B cell (primary cell): ENCODE data around the gene DNAJC8. TPM values are rescaled to one million over a fixed set of nuclear protein-coding genes. Genes with fewer than 3 reads are reported as not detected.

Experiments used
- ATAC-seq: fragments of 200-7000 bp; cut with Tn5 transposase; one replicate; pipeline ENCODE4 v1.10.0; 2021; ENCODE audit warnings: low read depth, mild to moderate bottlenecking, moderate number of reproducible peaks, moderate library complexity
- CTCF ChIA-PET: fragments of 350-600 bp; sonication (Branson Sonifier 250); formaldehyde crosslinking; loops from one replicate; lab custom pipeline; 2021; ENCODE audit warnings: antibody characterized with exemption, inconsistent platforms; lab: Charles Lee
- POLR2A ChIA-PET: fragments of 350-600 bp; sonication (Branson Sonifier 250); formaldehyde crosslinking; loops from one replicate; lab custom pipeline; 2021; ENCODE audit warnings: antibody characterized with exemption; lab: Charles Lee
- DNase-seq: peaks from one replicate; pipeline ENCODE4 v3.0.0; 2013
- H2AFZ ChIP-seq: 2 replicates; pipeline ENCODE4 v1.6.1; 2012; ENCODE audit warnings: mild to moderate bottlenecking, low read depth, low read length; ENCODE audit not compliant: insufficient read depth, poor library complexity, severe bottlenecking
- H3K27ac ChIP-seq, 2 donors: 1 replicate in 1 of 2; 2 replicates in 1 of 2; pipeline ENCODE4 v1.5.1; 2012 to 2013; ENCODE audit warnings: low read length in 2 of 2, mild to moderate bottlenecking in 2 of 2, moderate library complexity in 1 of 2
- H3K27me3 ChIP-seq, 4 experiments: fragments of 200-600 bp in 1 of 4; sonication (generic) in 1 of 4; replicated peaks in 1 of 4; 1 replicate in 2 of 4; 2 replicates in 2 of 4; pipeline versions ENCODE4 v1.6.1 to v1.7.0; 2013 to 2016; ENCODE audit warnings: low read length in 3 of 4, mild to moderate bottlenecking in 2 of 4, mixed read lengths in 1 of 4, moderate library complexity in 1 of 4; ENCODE audit not compliant: insufficient read depth in 4 of 4, control insufficient read depth in 3 of 4; ENCODE audit errors: control extremely low read depth in 1 of 4
- H3K36me3 ChIP-seq, 2 experiments: replicated peaks in 1 of 2; 1 replicate in 1 of 2; 2 replicates in 1 of 2; pipeline versions ENCODE4 v1.6.1 to v1.7.1; 2013; ENCODE audit warnings: low read length in 1 of 2; ENCODE audit not compliant: insufficient read depth in 2 of 2, control insufficient read depth in 1 of 2; ENCODE audit errors: control extremely low read depth in 1 of 2, extremely low read depth in 1 of 2
- H3K4me1 ChIP-seq, 2 donors: fragments of 200-600 bp in 1 of 2; sonication (generic) in 1 of 2; 1 replicate in 1 of 2; 2 replicates in 1 of 2; pipeline versions ENCODE4 v1.5.1 to v1.6.1; 2013 to 2017; ENCODE audit warnings: low read length in 2 of 2; ENCODE audit not compliant: control insufficient read depth in 2 of 2, insufficient read depth in 2 of 2
- H3K4me2 ChIP-seq: replicated peaks from 2 replicates; pipeline ENCODE3; 2012; ENCODE audit warnings: mild to moderate bottlenecking, low read depth, low read length; ENCODE audit not compliant: poor library complexity, severe bottlenecking
- H3K4me3 ChIP-seq, 5 experiments: fragments of 200-600 bp in 1 of 5; sonication (generic) in 1 of 5; 1 replicate in 3 of 5; 2 replicates in 2 of 5; pipeline versions ENCODE4 v1.5.1 to v1.7.0; 2011 to 2016; ENCODE audit warnings: low read length in 4 of 5, mild to moderate bottlenecking in 4 of 5, low read depth in 2 of 5, control low read depth in 1 of 5, moderate library complexity in 1 of 5; ENCODE audit not compliant: insufficient read depth in 1 of 5; ENCODE audit errors: control extremely low read depth in 1 of 5, extremely low read depth in 1 of 5
- H3K79me2 ChIP-seq: fragments of 200-600 bp; sonication (generic); one replicate; pipeline ENCODE4 v1.6.0; 2016; ENCODE audit warnings: low read length; ENCODE audit not compliant: control insufficient read depth, insufficient read depth
- H3K9ac ChIP-seq: fragments of 200-600 bp; sonication (generic); 2 replicates; pipeline ENCODE4 v1.6.1; 2017; ENCODE audit warnings: mild to moderate bottlenecking, low read length, moderate library complexity
- H3K9me3 ChIP-seq, 3 donors: one replicate each; pipeline versions ENCODE4 v1.6.1 to v1.7.1; 2013; ENCODE audit warnings: low read length in 2 of 3; ENCODE audit not compliant: control insufficient read depth in 2 of 3, insufficient read depth in 1 of 3; ENCODE audit errors: control extremely low read depth in 1 of 3
- H4K20me1 ChIP-seq: 2 replicates; pipeline ENCODE4 v1.6.0; 2012; ENCODE audit warnings: mild to moderate bottlenecking, low read length; ENCODE audit not compliant: insufficient read depth, control insufficient read depth, poor library complexity, severe bottlenecking
- H3K27ac Mint-ChIP-seq: one replicate; pipeline ENCODE4 v1.8.0; 2021; ENCODE audit warnings: mixed read lengths
- H3K27me3 Mint-ChIP-seq: one replicate; pipeline ENCODE4 v1.8.0; 2021; ENCODE audit warnings: mixed read lengths
- H3K4me1 Mint-ChIP-seq: one replicate; pipeline ENCODE4 v1.8.0; 2021; ENCODE audit warnings: mixed read lengths
- H3K4me3 Mint-ChIP-seq: one replicate; pipeline ENCODE4 v1.8.0; 2021; ENCODE audit warnings: mixed read lengths
- H3K9me3 Mint-ChIP-seq: one replicate; pipeline ENCODE4 v1.8.0; 2022; ENCODE audit warnings: mixed read lengths; ENCODE audit not compliant: insufficient read depth
- CTCF ChIP-seq: fragments of 200-600 bp; IDR thresholded peaks from one replicate; pipeline ENCODE4 v1.8.0; 2022; ENCODE audit warnings: antibody characterized with exemption, mild to moderate bottlenecking
- EZH2 ChIP-seq: IDR thresholded peaks from 2 replicates; pipeline ENCODE4 v1.6.1; 2012; ENCODE audit warnings: borderline replicate concordance, low read depth, mild to moderate bottlenecking, moderate library complexity, low read length; ENCODE audit not compliant: insufficient read depth, poor library complexity, severe bottlenecking
- WGBS: methylation state at CpG from one replicate; pipeline ENCODE4 v1.1.5; 2013; ENCODE audit warnings: missing lambda C conversion rate; ENCODE audit not compliant: insufficient coverage; 5-methylcytosine and 5-hydroxymethylcytosine counted together
- intact Hi-C: fragments of 100-400 bp; cut with micrococcal nuclease; formaldehyde crosslinking; loops from one replicate; pipeline ENCODE4 v1.10.0; 2022
- polyA plus RNA-seq: library from polyadenylated mRNA; depleted of rRNA; stranded (reverse); fragments of >200 nt; gene quantifications from 2 replicates; pipeline ENCODE4 v1.2.3, GENCODE V29; 2012
- total RNA-seq, 2 donors: library from RNA; stranded (reverse); fragments of 120-200 nt in 1 of 2; gene quantifications; 1 replicate in 1 of 2; 2 replicates in 1 of 2; pipeline versions ENCODE4 v1.2.3 to v1.2.4, GENCODE V29; 2013 to 2022

The DNAJC8 gene
- total and polyA plus RNA-seq, 2 donors (not counting 1 experiment from before 2014, with no cell fraction given), result 26.3 to 74.6 TPM

- no peaks in the 10 kb centered on the region for H3K27me3 Mint-ChIP-seq
- peaks cover 6% of the 10 kb centered on the region for H3K4me1 Mint-ChIP-seq
- no peak overlapping the region for H2AFZ ChIP-seq
- no peaks in the 10 kb centered on the region for H3K27me3 ChIP-seq
- ChIA-PET CTCF (interaction anchor here (0.6 to 13.6 kb wide), 3 partner anchors 109 to 145 kb away, joined by 5 to 357 read pairs (median 8); partner anchors contain the start of gene EYA3), POLR2A (no interaction called here)
- no peak overlapping the region for H3K4me3 Mint-ChIP-seq
- H3K9ac ChIP-seq, result no peak overlapping the region
- no peak overlapping the region for H3K27ac Mint-ChIP-seq
- ATAC-seq (no peak), DNase-seq (no peak)
- H3K4me3 ChIP-seq, result no peak overlapping the region
- H3K9me3 ChIP-seq, result no peaks in the 10 kb centered on the region
- intact Hi-C loops, result no loop called here
- WGBS, result 94% methylated on average over 4 of the region's 4 CpGs
- no peaks in the 10 kb centered on the region for H3K9me3 Mint-ChIP-seq
- H3K4me2 ChIP-seq, result no peak overlapping the region
- no peaks in the 10 kb centered on the region for H4K20me1 ChIP-seq
- TF ChIP-seq EZH2, result no peak
- no peak for TF ChIP-seq CTCF
- no peak overlapping the region for H3K27ac ChIP-seq
- no peaks in the 10 kb centered on the region for H3K79me2 ChIP-seq
- H3K4me1 ChIP-seq, result peaks cover 1 to 4% of the 10 kb centered on the region in 2 donors
- H3K36me3 ChIP-seq, result peaks cover 0 to 78% of the 10 kb centered on the region in 2 experiments
Observed at GRCh38 chr1:28205243-28205642, 27.6 kb downstream of the DNAJC8 start.

GRCh38 chr1:28200234-28200873 is 32.5 kb downstream of the DNAJC8 start:
- intact Hi-C loops, result no loop called here
- ATAC-seq (no peak), DNase-seq (no peak)
- H3K9ac ChIP-seq, result no peak overlapping the region
- ChIA-PET POLR2A (no interaction called here), CTCF (interaction anchor here (1.3 kb wide), 1 partner anchor 110 kb away, joined by 5 read pairs; no protein-coding TSS in a partner anchor)
- peaks cover 3 to 67% of the 10 kb centered on the region in 2 experiments for H3K36me3 ChIP-seq
- H3K4me3 Mint-ChIP-seq, result no peak overlapping the region
- TF ChIP-seq EZH2, result no peak
- TF ChIP-seq CTCF, result no peak
- H3K27ac ChIP-seq, result peak overlapping the region; percentile 7 to 34
- 93% methylated on average over 5 of the region's 6 CpGs for WGBS
- H2AFZ ChIP-seq, result no peak overlapping the region
- H3K9me3 Mint-ChIP-seq, result no peaks in the 10 kb centered on the region
- peak overlapping the region; percentile 80 for H3K27ac Mint-ChIP-seq
- no peaks in the 10 kb centered on the region for H3K79me2 ChIP-seq
- H3K27me3 Mint-ChIP-seq, result no peaks in the 10 kb centered on the region
- H3K27me3 ChIP-seq, result no peaks in the 10 kb centered on the region
- H3K9me3 ChIP-seq, result peaks cover 0 to 6% (median 0%) of the 10 kb centered on the region in 3 donors
- H3K4me1 Mint-ChIP-seq, result peaks cover 25% of the 10 kb centered on the region
- H3K4me1 ChIP-seq, result peaks cover 13 to 18% of the 10 kb centered on the region in 2 donors
- H3K4me3 ChIP-seq, result no peak overlapping the region
- peak overlapping the region; percentile 9 for H3K4me2 ChIP-seq
- H4K20me1 ChIP-seq, result no peaks in the 10 kb centered on the region
